HG02840 (cell line): ENCODE measurements around the gene FUT8.
"Not testable (repeated sequence)": the region's sequence is repeated elsewhere in the genome, so short reads cannot be mapped to it uniquely, and the experiment has no call there.

ENCODE experiments used
- ATAC-seq: cut with Tn5 transposase; IDR thresholded peaks from one replicate; pipeline ENCODE4 v1.9.1; 2021; ENCODE audit warnings: mild to moderate bottlenecking, moderate library complexity, moderate number of reproducible peaks; ENCODE audit not compliant: unreplicated experiment, low FRiP score

Gene FUT8

DNA sequence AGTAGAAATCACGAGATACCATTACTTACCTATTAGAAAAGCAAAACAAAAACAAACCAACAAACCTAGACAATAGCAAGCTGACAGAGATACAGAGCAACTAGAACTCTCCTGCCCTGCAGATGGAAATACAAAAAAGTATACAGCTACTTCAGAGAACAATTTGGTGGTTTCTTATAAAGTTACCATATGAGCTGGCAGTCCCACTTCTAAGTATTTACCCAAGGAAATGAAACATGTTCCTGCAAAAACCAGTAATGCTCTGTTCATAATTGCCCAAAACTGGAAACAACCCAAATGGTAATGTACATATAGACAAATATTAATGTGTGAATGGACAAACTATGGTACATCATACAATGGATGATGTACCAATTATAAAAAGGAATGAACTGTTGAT is 31.7 kb downstream of the FUT8 start:
- ATAC-seq: no peak

DNA sequence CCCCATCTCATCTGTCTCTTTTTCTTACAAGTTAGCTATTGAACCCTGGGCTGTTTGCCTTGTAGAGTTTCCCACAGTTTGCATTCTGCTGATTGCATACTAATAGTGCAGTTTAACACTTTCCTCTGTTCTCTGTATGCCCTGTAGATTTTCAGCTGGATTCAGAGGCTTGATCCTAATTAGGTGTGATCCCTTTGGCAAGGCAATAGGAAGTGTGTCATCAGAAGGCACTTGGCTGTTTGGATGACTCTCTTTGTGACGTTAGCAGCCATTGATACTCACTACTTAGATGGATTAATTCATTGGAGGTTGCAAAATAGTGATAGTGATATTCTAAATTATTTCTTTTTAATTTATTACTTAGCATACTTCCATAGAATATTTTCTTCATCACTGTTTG is 33.6 kb downstream of the FUT8 start:
- no peak for ATAC-seq

DNA sequence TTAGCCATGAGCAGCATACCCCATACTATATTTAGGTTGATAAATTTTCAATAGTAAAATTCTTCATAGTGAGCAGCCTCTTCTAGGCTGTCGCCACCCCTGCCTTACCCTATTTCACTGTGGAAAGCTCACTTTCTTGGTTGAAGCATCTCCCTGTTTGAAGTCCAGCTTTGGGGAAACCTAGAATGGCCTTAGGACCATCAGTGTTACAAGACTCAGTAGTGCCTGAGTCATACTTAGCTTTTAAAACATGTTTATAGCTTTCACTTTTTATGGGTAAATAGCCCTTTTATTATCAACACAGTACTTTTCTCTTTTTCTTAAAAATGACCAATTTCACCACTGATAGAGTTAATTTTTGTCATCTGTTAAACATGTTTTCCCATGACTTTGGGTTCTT is 37.1 kb downstream of the FUT8 start:
- ATAC-seq: no peak

DNA sequence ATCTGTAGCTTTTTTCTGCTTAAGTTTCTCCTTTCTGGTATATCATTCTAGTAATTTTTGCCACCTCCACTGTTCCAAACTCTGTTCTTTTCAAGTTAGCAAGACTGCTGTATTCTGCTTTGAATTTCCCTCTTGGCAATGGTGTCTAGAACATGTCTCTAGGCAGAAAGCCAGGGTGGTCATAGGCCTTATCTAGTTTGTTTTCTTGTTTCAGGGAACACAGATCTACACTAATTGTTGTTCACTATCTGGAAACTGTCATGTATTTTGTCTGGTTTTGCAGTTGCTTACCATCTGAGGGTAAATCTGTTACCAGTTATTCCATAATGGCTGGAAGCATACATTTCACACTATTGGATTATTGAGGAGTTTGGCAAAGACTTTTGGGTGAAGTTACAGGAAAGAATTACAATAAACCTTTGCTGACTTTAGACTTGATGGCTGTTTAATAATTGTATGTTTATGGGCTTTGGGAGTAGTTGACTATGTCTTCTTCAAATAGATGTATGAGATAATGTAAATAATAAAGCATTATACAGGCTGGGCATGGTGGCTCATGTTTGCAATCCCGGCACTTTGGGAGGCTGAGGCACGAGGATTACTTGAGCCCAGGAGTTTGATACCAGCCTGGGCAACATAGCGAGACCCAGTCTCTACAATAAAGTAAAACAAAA is 41.4 kb downstream of the FUT8 start:
- ATAC-seq: no peak

DNA sequence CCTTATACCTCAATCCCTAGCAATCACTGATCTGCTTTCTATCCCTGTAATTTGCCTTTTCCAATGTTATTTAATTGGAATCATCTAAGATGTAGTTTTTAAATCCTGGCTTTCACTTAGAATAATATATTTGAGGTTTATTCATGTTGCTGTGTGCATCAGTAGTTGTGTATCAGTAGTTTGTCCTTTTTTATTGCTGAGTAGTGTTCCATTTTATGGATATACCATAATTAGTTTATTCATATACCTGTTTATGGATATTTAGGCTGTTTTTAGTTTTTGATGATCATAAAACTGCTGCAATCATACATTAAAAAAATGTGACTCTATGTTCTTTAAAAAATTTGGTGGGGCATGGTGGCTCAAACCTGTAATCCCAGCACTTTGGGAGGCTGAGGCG is 43.7 kb downstream of the FUT8 start:
- ATAC-seq: no peak

GRCh38 chr14:65461730-65462129 is 49.2 kb downstream of the FUT8 start:
- peak; percentile 13 for ATAC-seq

- peak; percentile 62 for ATAC-seq
Measured at GRCh38 chr14:65462411-65462810, 49.9 kb downstream of the FUT8 start.

DNA sequence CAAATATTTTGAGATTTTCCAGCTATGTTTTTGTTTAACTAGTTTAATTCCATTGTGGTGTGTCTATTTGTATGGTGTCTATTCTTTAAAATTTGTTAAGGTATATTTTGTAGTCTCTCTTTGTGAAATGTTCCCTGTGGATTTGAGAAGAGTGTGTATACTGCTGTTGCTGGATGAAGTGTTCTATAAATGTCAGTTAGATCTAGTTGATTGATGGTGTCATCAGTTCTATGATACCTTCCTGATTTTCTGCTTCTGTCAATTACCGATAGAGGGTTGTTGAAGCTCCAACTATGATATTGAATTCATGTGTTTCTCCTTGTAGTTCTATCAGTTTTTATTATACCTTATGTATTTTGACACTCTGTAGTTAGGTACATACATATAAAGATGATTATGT is 53.1 kb downstream of the FUT8 start:
- no peak for ATAC-seq

DNA sequence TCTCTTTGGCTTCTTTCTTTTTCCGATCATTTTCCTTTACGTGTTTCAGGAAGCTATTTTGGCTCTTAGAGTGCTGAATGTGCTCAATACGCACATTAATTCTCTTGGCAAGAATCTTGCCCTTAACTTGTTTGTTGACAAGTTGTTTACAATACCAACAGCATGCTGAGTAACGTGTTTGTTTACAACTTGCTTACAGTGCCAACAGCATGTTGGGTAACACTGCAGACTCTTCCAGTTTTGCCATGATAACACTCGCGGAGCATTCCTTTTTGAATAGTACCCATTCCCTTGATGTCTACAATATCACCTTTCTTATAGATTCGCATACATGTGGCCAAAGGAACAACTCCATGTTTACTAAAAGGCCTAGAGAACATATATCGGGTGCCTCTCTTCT is 55.4 kb downstream of the FUT8 start:
- not testable (repeated sequence) for ATAC-seq

DNA sequence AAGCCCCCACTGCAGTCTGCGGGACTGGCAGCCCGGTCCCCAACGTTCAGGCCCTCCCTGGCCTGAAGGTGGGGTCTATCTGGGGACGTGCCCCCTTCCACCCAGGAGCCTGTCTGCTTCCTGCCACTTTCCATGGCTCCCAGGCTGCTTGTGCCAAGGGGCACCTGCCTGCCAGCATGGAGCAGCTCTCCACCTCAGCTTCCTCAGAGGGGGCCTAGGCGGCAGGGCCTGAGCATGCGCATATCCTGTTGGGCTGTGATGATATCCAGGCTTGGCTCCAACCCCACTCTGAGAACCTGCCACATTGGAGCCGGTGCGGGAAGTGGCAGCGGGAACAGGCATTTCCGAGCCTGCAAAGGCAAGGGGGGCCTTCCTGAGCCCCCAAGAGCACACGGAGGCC is 57.4 kb downstream of the FUT8 start:
- no peak for ATAC-seq

GRCh38 chr14:65470404-65470880 is 57.9 kb downstream of the FUT8 start:
- ATAC-seq: no peak

DNA sequence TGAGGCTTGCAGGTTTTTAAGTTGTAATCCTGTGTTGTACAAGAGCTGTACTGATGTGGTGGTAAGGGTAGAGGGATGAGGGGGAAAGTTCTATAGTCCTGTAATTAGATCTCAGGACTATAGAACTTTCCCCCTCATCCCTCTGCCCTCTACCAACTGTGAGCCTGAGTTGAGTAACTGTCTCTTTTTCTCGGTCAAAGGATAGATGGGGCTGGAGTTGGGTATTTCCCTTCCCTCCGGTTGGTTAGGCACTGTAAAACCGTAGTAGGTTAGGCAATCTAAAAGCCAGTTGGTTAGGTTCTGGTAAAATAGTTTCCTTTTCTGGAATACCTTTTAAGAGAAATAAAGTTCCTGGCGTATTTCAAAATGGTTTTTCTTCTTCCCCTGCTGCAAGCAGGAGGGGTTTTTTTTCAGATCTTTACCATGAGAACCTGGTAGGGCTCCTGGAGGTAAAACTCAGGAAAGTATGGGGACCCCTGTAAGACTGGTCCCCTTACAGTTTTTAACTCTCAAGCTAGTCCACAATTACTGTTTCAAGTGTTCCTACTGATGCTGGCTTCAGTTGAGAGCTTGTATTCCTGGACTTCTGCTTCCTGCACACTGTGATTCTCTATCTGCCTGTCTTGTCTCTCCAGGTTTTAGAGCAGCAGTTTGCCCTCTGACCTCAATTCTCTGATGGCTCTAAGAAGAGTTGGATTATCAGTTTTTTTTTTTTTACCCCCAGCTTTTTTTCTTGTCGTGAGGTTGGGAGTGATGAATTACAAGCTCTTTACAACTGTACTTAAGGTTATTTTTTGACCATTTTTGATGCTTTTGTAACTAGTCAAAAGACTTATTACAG is 58.7 kb downstream of the FUT8 start:
- ATAC-seq: no peak

DNA sequence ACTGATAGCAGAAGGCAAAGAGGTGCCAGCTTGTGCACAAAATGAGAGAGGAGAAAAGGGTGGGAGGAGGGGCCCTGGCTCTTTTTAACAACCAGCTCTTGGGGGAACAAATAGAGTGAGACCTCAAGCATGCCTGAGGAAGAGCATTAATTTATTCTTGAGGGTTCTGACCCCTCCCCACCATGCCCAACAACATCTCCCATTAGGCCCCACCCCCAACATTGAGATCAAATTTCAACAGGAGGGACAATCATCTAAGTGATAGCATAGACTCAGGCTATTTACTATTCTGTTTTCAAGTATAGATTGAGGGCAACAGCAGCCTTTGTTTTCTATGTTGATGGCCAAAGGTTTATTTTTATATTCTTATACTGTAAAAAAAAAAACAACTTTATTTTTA is 59.7 kb downstream of the FUT8 start:
- ATAC-seq: no peak

DNA sequence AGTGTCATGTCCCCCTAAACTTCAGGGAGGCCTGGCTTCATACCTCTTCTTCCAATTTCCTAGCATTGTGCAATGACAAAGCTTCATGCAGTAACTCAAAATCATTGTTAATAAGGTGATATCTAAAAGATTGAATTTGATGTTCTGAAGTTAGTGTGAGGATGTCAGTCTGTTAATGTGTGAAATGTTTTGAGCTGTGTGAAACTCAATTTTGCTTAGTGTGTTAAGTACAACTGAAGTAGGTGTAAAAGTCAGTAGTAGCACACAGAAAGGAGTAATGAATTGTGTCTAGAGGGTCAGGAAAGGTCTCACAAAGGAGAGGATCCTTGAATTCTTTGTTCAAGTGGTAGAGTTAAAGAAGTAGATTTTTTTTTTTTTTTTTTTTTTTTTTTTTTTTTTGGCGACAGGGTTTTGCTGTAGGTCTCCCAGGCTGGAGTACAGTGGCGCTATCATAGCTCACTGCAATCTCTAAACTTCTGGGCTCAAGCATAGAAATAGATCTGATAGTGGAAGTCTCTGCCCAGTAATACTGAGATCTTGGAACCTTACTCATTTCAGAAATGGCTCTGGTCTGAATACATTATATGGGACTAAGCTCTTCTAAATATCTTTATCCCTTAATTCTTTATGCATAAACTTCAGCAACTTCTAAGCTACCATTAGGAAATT is 63.9 kb downstream of the FUT8 start:
- peak; percentile 73 for ATAC-seq

GRCh38 chr14:65476942-65477318 is 64.4 kb downstream of the FUT8 start:
- ATAC-seq: peak; percentile 25

GRCh38 chr14:65478017-65478416 is 65.5 kb downstream of the FUT8 start:
- no peak for ATAC-seq

GRCh38 chr14:65478596-65478995 is 66.1 kb downstream of the FUT8 start:
- ATAC-seq: no peak

DNA sequence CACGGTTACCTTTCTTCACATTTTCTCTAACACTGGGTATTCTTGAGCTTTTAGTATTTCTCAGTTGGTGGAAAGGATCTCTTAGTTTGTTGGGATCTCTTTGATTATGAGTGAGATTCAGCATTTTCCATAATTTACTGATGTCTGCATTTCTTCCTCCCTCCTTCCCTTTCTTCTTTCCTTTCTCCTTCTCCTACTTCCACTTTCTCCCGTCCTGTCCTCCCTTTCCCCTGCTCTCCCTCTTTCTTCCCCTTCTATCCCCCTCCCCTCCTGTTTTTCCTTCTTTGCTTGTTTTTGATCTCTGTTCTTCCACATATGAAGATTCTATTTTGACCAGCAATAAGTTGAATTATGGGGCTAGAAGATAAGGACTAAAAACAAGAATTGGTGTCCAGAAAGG is 66.9 kb downstream of the FUT8 start:
- ATAC-seq: no peak

DNA sequence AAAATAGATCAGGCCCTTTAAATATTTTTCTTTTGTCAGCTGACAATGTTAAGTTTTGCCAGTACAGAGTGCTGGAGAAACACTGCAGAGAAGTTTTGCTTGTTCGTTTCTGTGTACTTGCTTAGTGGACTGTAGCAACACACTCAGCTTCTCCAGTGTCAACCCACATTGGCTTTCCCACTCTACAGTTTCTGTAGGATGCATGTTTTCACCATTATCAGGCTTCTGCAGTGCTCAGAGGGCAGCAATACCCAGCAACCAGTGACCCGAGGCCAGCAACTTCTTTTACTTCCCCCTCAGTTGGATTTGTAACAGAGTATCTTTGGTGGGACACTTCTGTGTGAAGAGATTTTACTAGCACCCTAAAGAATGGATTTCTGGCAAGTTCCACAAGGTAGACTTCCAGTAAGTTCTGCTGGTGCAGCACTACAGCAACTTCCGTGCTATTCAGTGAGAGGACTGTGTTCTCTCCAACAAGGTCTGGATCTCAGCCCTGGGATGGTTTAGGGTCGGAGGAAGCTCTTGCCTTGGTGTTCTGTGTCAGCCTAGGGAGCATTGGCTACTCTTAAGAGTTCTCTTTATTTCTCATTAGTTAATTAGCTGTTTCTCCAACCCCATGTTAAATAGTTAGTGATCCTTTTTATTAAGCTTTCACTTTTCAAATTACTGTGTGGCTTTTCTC is 70.4 kb downstream of the FUT8 start:
- no peak for ATAC-seq

DNA sequence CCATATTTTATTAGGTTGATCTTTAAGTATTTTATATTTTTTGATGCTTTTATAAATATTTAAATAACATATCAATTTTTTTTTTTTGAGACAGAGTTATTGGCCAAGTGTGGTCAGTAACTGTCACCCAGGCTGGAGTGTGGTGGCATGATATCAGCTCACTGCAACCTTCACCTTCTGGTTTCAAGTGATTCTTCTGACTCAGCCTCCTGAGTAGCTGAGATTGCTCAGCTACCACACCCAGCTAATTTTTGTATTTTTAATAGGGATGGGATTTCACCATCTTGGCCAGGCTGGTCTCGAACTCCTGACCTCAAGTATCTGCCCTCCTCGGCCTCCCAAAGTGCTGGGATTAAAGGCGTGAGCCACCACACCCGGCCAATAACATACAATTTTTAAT is 71.1 kb downstream of the FUT8 start:
- ATAC-seq: no peak

GRCh38 chr14:65485516-65485915 is 73.0 kb downstream of the FUT8 start:
- no peak for ATAC-seq
